OCI-LY3 (cell line): Measurements from ENCODE around the gene L3MBTL4.

Source experiments
- EZH2phosphoT487 ChIP-seq: fragments of 200-600 bp; shearing (Covaris generic); IDR thresholded peaks from 2 replicates; pipeline ENCODE4 v1.6.1; 2018; ENCODE audit warnings: antibody characterized with exemption, mixed run types, low read depth
- TF ChIP-seq, protein P1 (sequence below): fragments of 200-600, 300-600 bp; sonication (generic); IDR thresholded peaks from 2 replicates; pipeline ENCODE4 v1.5.1; 2014; ENCODE audit warnings: antibody characterized with exemption, low read length, low read depth

DNA sequence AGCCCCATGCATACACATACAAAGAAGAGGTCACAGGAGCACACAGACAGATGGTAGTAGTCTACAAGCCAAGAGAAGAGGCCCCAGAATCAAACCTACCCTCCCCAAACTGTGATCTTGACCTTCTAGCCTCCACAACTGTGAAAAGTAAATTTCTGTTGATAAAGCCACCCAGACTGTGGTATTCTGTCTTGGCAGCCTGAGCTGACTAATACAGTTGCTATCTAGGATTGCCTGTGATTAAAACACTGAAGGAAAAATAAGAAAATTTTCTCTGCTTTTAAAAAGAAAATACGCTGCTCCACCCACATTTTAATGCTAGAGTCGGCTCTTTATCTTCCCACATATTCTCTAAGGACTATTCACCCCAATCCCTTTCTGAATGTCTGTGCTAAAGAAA lies 375.7 kb downstream of the L3MBTL4 start:
- TF ChIP-seq, protein P1, sequence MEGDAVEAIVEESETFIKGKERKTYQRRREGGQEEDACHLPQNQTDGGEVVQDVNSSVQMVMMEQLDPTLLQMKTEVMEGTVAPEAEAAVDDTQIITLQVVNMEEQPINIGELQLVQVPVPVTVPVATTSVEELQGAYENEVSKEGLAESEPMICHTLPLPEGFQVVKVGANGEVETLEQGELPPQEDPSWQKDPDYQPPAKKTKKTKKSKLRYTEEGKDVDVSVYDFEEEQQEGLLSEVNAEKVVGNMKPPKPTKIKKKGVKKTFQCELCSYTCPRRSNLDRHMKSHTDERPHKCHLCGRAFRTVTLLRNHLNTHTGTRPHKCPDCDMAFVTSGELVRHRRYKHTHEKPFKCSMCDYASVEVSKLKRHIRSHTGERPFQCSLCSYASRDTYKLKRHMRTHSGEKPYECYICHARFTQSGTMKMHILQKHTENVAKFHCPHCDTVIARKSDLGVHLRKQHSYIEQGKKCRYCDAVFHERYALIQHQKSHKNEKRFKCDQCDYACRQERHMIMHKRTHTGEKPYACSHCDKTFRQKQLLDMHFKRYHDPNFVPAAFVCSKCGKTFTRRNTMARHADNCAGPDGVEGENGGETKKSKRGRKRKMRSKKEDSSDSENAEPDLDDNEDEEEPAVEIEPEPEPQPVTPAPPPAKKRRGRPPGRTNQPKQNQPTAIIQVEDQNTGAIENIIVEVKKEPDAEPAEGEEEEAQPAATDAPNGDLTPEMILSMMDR: no peak
- no peak for TF ChIP-seq EZH2phosphoT487
